Gastrocnemius medialis (tissue), 4 donors: ENCODE results near the gene OR10Z1.

Experiments
- POLR2A ChIP-seq, 2 donors: fragments of 450-650 bp; IDR thresholded peaks; one replicate each; pipeline ENCODE4 v1.6.1; 2017; ENCODE audit warnings: antibody characterized with exemption in 2 of 2, mild to moderate bottlenecking in 2 of 2, moderate library complexity in 2 of 2
- TF ChIP-seq, protein P1 (sequence below), 5 experiments: fragments of 450-650 bp in 3 of 5; fragments of 200-600 bp in 2 of 5; sonication (generic) in 2 of 5; IDR thresholded peaks in 4 of 5; conservative IDR thresholded peaks in 1 of 5; 1 replicate in 4 of 5; 2 replicates in 1 of 5; pipeline ENCODE4 v1.5.1; 2016 to 2019; ENCODE audit warnings: antibody characterized with exemption in 5 of 5, mild to moderate bottlenecking in 3 of 5, moderate library complexity in 3 of 5

DNA sequence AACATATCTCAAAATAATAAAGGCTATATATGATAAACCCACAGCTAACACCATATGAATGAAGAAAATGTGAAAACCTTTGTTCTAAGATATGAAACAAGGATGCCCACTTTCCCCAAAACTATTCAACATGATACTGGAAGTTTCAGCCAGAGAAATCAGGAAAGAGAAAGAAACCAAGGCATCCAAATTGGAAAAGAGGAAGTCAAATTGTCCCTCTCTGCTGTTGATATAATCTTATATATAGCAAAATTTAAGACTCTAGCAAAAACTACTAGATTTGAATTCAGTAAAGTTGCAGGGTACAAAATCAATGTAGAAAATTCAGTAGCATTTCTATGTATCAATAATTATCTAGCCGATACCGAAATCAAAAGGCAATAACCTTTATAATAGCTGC lies 4.3 kb upstream of the OR10Z1 start:
- TF ChIP-seq, protein P1, sequence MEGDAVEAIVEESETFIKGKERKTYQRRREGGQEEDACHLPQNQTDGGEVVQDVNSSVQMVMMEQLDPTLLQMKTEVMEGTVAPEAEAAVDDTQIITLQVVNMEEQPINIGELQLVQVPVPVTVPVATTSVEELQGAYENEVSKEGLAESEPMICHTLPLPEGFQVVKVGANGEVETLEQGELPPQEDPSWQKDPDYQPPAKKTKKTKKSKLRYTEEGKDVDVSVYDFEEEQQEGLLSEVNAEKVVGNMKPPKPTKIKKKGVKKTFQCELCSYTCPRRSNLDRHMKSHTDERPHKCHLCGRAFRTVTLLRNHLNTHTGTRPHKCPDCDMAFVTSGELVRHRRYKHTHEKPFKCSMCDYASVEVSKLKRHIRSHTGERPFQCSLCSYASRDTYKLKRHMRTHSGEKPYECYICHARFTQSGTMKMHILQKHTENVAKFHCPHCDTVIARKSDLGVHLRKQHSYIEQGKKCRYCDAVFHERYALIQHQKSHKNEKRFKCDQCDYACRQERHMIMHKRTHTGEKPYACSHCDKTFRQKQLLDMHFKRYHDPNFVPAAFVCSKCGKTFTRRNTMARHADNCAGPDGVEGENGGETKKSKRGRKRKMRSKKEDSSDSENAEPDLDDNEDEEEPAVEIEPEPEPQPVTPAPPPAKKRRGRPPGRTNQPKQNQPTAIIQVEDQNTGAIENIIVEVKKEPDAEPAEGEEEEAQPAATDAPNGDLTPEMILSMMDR (IDR thresholded peaks at IDR 0.05 in 4 of 5, conservative IDR thresholded peaks at IDR 0.05 in 1 of 5), result no peak
- no peak for TF ChIP-seq POLR2A (IDR thresholded peaks at IDR 0.05)
